Measurements from ENCODE around the gene CHMP4A. TPM values are rescaled to one million over a fixed set of nuclear protein-coding genes. Genes with fewer than 3 reads are reported as not detected.
"Not testable (repeated sequence)": the region's sequence is repeated elsewhere in the genome, so short reads cannot be mapped to it uniquely, and the experiment has no call there.

The CHMP4A gene
- total RNA-seq, 4 donors from 2014 or later: 51.8 to 82.7 (median 64.7) TPM

- TF ChIP-seq CTCF (IDR thresholded peaks at IDR 0.05): no peak
- DNase-seq (ENCODE audit: low spot score) (no peak), ATAC-seq (ENCODE audit: low FRiP score) (no peak)
Observed at GRCh38 chr14:24246765-24247212, 33.5 kb upstream of the CHMP4A start.

GRCh38 chr14:24245350-24245749 lies 32.1 kb upstream of the CHMP4A start:
- ATAC-seq (ENCODE audit: low FRiP score); DNase-seq (ENCODE audit: low spot score): not testable (repeated sequence)

GRCh38 chr14:24243336-24243836 lies 30.1 kb upstream of the CHMP4A start:
- TF ChIP-seq CTCF (IDR thresholded peaks at IDR 0.05): no peak
- no peak for DNase-seq (ENCODE audit: low spot score)
- ATAC-seq (ENCODE audit: low FRiP score): no peak

GRCh38 chr14:24241829-24242443 lies 28.6 kb upstream of the CHMP4A start:
- ATAC-seq (ENCODE audit: low FRiP score) (peak; percentile 92), DNase-seq (ENCODE audit: low spot score) (peak; percentile 54)
- peak in 1 of 3 donors; percentile 81 for TF ChIP-seq CTCF (IDR thresholded peaks at IDR 0.05)

- TF ChIP-seq CTCF (IDR thresholded peaks at IDR 0.05): no peak
- ATAC-seq (ENCODE audit: low FRiP score) (no peak), DNase-seq (ENCODE audit: low spot score) (no peak)
Observed at GRCh38 chr14:24240110-24240918, 27.0 kb upstream of the CHMP4A start.

- no peak for ATAC-seq (ENCODE audit: low FRiP score)
- no peak for DNase-seq (ENCODE audit: low spot score)
- TF ChIP-seq CTCF (IDR thresholded peaks at IDR 0.05): no peak
Observed at GRCh38 chr14:24238527-24239037, 25.3 kb upstream of the CHMP4A start.

- TF ChIP-seq CTCF (IDR thresholded peaks at IDR 0.05): no peak
- ATAC-seq (ENCODE audit: low FRiP score): no peak
- DNase-seq (ENCODE audit: low spot score): no peak
Observed at GRCh38 chr14:24238123-24238522, 24.8 kb upstream of the CHMP4A start.
